Ectodermal cell (in vitro differentiated cells): ENCODE data around the gene ZNF609.
"Not testable (repeated sequence)": the region's sequence is repeated elsewhere in the genome, so short reads cannot be mapped to it uniquely, and the experiment has no call there.

Experiments
- H3K27ac ChIP-seq: 2 replicates; pipeline ENCODE4 v1.7.0; 2013; ENCODE audit warnings: mild to moderate bottlenecking, low read depth, low read length; ENCODE audit not compliant: insufficient read depth, poor library complexity, severe bottlenecking
- H3K27me3 ChIP-seq: 2 replicates; pipeline ENCODE4 v1.7.0; 2013; ENCODE audit warnings: mild to moderate bottlenecking, low read length; ENCODE audit not compliant: insufficient read depth, control insufficient read depth, poor library complexity, severe bottlenecking
- H3K36me3 ChIP-seq: one replicate; pipeline ENCODE4 v1.7.0; 2013; ENCODE audit warnings: low read length; ENCODE audit not compliant: control insufficient read depth, insufficient read depth
- H3K4me1 ChIP-seq: one replicate; pipeline ENCODE4 v1.7.0; 2013; ENCODE audit warnings: low read length; ENCODE audit not compliant: control insufficient read depth, insufficient read depth
- H3K4me3 ChIP-seq: 2 replicates; pipeline ENCODE4 v1.7.0; 2013; ENCODE audit warnings: low read depth, low read length, control low read depth; ENCODE audit not compliant: insufficient read depth
- H3K9me3 ChIP-seq: 2 replicates; pipeline ENCODE4 v1.7.0; 2013; ENCODE audit warnings: mild to moderate bottlenecking, low read length, moderate library complexity; ENCODE audit not compliant: control insufficient read depth
- WGBS, 2 experiments: methylation state at CpG; one replicate each; pipeline ENCODE4 v1.1.7; 2013; ENCODE audit warnings: missing lambda C conversion rate in 2 of 2; 5-methylcytosine and 5-hydroxymethylcytosine counted together

The ZNF609 gene

DNA sequence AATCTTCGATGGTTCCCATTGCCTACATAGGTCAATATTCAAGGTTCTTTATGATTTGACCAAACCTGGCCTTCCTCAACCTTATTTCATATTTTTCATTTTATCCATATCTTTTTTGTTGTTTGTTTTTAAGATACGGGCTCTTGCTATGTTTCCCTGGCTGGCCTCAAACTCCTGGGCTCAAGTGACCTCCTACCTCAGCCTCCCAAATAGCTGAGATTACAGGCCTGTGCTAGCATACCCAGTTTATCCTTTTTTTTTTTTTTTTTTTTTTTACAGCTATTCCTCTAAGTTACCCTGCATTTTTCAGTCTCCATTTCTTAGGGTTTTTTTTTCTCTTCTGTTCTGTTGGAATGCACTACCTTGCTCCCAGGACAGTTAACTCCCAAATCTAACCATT, 14.5 kb downstream of the ZNF609 start:
- H3K27me3 ChIP-seq = no peaks in the 10 kb centered on the region
- WGBS, 2 experiments = 90 to 96% methylated on average over 2 of the region's 2 CpGs
- H3K4me3 ChIP-seq = no peak overlapping the region
- no peaks in the 10 kb centered on the region for H3K36me3 ChIP-seq
- H3K9me3 ChIP-seq = no peaks in the 10 kb centered on the region
- no peak overlapping the region for H3K27ac ChIP-seq
- H3K4me1 ChIP-seq = peaks cover 11% of the 10 kb centered on the region

DNA sequence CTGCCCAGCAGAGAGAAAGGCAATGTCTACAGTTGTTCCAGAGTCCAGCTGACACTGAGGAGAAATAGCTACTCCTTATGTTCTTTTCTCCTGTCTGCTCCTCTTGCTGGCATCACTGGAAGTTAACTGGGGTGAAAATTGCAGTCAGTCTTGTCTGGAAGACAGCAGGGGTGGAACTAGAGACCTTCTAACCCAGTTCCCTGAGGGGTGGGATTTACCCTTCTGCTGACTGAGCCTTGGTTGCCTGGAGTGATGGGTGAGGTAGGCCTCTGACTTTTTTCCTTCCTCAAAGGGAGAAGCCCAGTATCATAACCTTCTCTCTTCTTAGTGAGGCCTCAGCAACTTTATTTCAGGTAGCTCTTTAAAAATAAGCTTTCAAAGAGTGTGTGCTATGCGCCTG, 16.2 kb downstream of the ZNF609 start:
- H3K9me3 ChIP-seq = no peaks in the 10 kb centered on the region
- H3K27me3 ChIP-seq = no peaks in the 10 kb centered on the region
- peaks cover 11% of the 10 kb centered on the region for H3K4me1 ChIP-seq
- no peak overlapping the region for H3K4me3 ChIP-seq
- H3K27ac ChIP-seq = peak overlapping the region; percentile 36
- H3K36me3 ChIP-seq = no peaks in the 10 kb centered on the region
- 100% methylated on average over 1 of the region's 1 CpG for WGBS, 2 experiments

DNA sequence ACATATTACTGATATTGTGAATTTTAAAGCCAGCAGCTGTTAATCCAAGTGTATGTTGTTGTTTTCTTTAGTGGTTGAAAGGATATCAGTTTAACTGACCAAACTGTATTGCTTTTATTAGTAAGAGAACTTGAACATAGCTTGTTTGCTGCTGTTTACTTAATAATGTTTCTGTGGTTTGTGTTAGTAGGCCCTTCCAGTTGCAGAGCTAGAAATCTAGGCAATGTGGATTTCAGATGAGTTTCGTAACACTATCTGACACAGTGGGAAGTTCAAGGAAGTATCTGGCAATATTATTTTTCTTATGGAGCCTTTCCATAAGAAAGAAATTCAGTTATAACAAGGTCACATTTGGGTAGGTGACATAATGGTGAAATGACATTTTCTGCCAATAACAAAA, 18.5 kb downstream of the ZNF609 start:
- no peaks in the 10 kb centered on the region for H3K36me3 ChIP-seq
- H3K4me3 ChIP-seq = no peak overlapping the region
- H3K27me3 ChIP-seq = no peaks in the 10 kb centered on the region
- H3K27ac ChIP-seq = no peak overlapping the region
- 0% methylated on average over 1 of the region's 1 CpG for WGBS, 2 experiments
- H3K4me1 ChIP-seq = peaks cover 11% of the 10 kb centered on the region
- no peaks in the 10 kb centered on the region for H3K9me3 ChIP-seq

DNA sequence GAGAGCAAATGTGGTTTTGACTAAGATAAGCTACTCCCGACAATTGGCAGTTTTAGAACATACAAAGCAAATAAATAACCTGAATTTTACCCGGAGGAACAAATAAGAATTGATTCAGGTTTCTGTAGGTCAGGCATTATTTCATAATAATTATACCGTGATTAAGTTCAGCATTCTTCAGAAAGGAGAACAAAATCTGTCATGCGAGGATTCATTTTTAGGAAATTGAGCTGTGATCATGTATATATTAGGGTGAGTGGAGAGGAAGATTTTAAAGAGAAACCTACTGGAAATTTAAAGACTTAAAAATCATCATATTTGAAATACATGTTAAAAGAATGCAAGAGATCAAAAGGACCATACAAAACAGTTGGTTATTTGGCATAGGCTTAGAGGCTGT, 20.5 kb downstream of the ZNF609 start:
- Histone ChIP-seq H3K36me3 (no peaks in the 10 kb centered on the region), H3K27me3 (no peaks in the 10 kb centered on the region), H3K27ac (no peak overlapping the region), H3K9me3 (no peaks in the 10 kb centered on the region), H3K4me1 (peaks cover 9% of the 10 kb centered on the region), H3K4me3 (no peak overlapping the region)
- WGBS, 2 experiments = 97 to 100% methylated on average over 2 to 4 of the region's 4 CpGs

DNA sequence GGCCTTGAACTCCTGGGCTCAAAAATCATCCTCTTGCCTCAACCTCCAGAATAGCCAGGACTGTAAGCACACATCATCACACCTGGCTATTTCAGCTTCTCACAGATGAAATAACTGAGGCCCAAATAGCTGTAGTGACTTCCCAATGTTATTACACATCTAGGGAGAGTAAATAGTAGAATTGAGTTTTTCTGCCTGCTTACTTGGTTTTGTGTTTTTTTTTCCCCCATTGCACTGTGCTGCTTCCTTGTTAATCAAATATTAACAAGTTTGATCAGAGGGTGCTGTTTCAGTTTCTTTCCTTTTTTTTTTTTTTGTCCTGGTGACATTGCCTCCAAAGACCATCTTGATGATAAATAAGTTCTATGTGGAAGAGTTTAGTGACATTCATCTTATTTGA, 23.4 kb downstream of the ZNF609 start:
- Histone ChIP-seq H3K36me3 (no peaks in the 10 kb centered on the region), H3K4me3 (no peak overlapping the region), H3K27me3 (no peaks in the 10 kb centered on the region), H3K27ac (no peak overlapping the region), H3K4me1 (no peaks in the 10 kb centered on the region), H3K9me3 (no peaks in the 10 kb centered on the region)

DNA sequence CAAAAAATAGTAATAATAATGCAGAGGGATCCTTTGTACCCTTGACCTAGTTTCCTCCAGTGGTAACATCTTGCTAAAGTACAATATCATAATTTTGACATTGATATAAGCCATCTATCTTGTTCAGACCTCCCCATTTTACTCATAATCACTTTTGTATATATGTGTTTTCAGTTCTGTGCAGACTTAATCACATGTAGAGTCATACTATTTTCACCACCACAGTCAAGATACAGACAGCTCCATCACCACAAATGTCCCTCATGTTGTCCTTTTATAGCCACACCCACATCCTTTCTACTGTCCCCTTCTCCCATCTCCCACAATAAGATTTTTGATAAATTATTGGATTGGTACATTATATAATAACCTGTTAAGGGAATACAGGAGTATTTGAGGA, 25.4 kb downstream of the ZNF609 start:
- H3K36me3 ChIP-seq = no peaks in the 10 kb centered on the region
- no peaks in the 10 kb centered on the region for H3K4me1 ChIP-seq
- H3K27me3 ChIP-seq = no peaks in the 10 kb centered on the region
- H3K9me3 ChIP-seq = no peaks in the 10 kb centered on the region
- H3K27ac ChIP-seq = no peak overlapping the region
- H3K4me3 ChIP-seq = no peak overlapping the region

DNA sequence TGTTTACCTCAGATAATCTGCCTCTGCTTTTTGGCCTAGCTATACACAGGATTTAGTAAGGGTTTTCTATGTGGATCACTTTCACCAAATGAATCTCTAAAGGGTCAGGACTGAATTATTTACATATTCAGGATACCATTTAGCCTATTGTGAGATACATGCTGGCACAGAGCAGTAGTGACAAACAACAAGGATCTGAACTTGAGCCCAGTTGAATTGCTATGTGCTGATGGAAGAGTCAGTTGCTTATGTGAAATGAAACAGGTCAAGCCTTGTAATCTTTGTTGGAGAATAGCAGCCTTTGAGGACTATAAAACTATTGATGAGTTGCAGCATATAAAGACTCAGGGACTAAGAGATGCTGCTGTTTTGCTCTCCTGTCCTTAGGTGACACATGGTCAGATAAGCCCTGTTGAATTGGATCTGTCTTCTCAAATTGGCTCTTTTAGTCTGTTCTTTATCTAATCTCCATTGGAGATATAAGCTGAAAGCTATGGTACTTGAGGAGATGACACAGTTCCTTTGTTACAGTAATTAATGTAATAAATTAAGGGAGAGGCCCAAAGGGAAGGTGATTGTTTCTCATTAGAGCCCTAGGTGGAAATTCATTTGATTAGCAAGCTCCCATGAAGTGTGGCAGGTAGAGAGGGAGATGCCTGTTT, 30.4 kb downstream of the ZNF609 start:
- H3K27me3 ChIP-seq = no peaks in the 10 kb centered on the region
- no peaks in the 10 kb centered on the region for H3K36me3 ChIP-seq
- no peaks in the 10 kb centered on the region for H3K4me1 ChIP-seq
- H3K27ac ChIP-seq = no peak overlapping the region
- no peaks in the 10 kb centered on the region for H3K9me3 ChIP-seq
- no peak overlapping the region for H3K4me3 ChIP-seq

DNA sequence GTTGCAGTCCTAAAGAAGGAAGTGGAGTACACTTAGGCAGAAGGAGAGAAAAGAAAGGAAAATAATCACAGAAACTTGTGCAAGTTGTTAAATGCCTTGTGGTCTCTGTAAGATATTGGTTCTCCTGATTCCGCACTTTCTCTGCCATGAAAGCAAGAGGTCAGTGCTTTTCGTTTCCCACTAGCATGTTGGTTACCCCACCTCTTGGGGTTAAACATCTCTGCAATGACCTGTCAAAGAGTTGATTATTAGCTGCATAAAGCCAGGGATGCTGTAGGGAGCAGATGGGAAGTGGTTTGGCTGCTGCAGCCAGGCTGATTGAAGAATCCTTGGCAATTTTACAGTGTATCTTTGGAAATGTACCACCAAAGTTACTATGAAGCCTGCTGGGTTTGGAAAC, 33.3 kb downstream of the ZNF609 start:
- Histone ChIP-seq H3K36me3 (no peaks in the 10 kb centered on the region), H3K9me3 (no peaks in the 10 kb centered on the region), H3K4me1 (no peaks in the 10 kb centered on the region), H3K27me3 (no peaks in the 10 kb centered on the region), H3K4me3 (no peak overlapping the region), H3K27ac (no peak overlapping the region)
- 92 to 95% methylated on average over 2 of the region's 2 CpGs for whole genome bisulfite sequencing, 2 experiments

DNA sequence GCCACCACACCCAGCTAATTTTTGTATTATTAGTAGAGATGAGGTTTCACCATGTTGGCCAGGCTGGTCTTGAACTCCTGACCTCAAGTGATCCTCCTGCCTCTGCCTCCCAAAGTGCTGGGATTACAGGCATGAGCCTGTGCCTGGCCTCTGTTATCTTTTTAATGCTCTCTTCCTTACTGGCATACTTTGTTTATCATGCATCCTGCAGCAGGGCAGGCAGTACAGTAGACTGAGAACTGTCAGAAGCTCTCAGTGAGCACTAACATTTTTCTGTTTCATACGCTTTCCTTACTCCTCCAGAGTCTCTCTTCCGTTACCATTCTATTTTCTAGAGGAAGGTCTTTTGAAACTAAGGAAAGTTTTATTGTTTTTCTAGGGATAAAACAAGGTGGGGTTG, 35.6 kb downstream of the ZNF609 start:
- H3K4me1 ChIP-seq, H3K9me3 ChIP-seq, H3K36me3 ChIP-seq, H3K27ac ChIP-seq, H3K4me3 ChIP-seq, H3K27me3 ChIP-seq: not testable (repeated sequence)
- WGBS, 2 experiments = 86 to 93% methylated on average over 1 to 2 of the region's 2 CpGs

DNA sequence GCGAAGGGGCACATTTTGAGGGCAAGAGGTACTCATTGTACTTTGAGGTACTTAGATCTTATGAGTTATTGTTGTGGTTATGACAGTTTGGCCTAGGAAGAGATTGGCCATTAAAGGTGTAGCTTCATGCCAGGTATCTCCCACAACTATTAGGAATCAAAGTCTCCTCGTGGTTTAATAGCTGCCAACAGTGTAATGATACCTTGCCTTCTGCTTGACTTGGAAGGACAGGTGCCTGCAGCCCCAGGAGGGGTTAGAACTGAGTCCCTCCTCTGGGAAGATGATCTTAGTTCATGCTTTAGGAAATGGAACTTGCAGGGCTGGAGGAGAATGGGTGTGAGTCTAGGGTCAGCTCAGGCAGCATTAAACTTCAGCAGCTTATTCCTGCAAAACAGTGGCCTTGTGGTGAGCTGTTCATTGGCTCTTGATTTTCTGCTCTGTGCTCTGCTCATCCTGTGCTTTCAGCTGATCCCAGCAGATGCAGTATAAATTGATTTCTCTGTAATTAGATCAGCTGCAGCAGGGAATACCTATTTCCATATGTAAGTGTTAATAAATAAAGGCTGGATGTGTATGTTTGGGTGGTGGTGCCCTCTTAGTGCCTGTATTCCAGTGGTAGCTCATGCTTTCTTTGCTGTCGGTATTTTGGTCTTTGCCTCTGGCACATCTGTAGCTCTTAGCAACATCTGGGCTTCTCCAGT, 40.5 kb downstream of the ZNF609 start:
- WGBS, 2 experiments = 64% methylated on average over 3 of the region's 3 CpGs

DNA sequence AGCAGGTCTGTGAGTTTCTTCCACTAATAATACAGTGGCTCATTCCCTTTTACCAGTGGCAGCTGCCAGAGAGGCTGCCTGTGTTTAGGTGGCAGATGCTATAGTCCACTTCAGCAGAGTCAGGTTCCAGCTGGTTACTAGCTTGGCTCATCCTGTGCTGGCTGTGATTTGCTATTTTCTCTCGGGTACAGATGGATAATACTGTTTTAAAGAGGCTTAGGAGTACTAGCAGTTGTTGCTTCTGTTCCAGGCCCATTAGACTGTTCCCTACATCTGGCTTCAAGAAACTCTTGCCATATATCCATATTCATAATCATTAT, 41.0 kb downstream of the ZNF609 start:
- H3K4me1 ChIP-seq = no peaks in the 10 kb centered on the region
- WGBS, 2 experiments = 90 to 97% methylated on average over 1 of the region's 1 CpG
- H3K27me3 ChIP-seq = no peaks in the 10 kb centered on the region
- H3K27ac ChIP-seq = no peak overlapping the region
- no peaks in the 10 kb centered on the region for H3K9me3 ChIP-seq
- no peaks in the 10 kb centered on the region for H3K36me3 ChIP-seq
- no peak overlapping the region for H3K4me3 ChIP-seq

More for the DNA sequence above, 40.5 kb downstream of the ZNF609 start:
- no peak overlapping the region for H3K4me3 ChIP-seq
- H3K9me3 ChIP-seq = no peaks in the 10 kb centered on the region
- H3K27ac ChIP-seq = no peak overlapping the region
- H3K27me3 ChIP-seq = no peaks in the 10 kb centered on the region
- H3K36me3 ChIP-seq = no peaks in the 10 kb centered on the region
- no peaks in the 10 kb centered on the region for H3K4me1 ChIP-seq
